ENCODE results near the gene AMZ1.

DNA sequence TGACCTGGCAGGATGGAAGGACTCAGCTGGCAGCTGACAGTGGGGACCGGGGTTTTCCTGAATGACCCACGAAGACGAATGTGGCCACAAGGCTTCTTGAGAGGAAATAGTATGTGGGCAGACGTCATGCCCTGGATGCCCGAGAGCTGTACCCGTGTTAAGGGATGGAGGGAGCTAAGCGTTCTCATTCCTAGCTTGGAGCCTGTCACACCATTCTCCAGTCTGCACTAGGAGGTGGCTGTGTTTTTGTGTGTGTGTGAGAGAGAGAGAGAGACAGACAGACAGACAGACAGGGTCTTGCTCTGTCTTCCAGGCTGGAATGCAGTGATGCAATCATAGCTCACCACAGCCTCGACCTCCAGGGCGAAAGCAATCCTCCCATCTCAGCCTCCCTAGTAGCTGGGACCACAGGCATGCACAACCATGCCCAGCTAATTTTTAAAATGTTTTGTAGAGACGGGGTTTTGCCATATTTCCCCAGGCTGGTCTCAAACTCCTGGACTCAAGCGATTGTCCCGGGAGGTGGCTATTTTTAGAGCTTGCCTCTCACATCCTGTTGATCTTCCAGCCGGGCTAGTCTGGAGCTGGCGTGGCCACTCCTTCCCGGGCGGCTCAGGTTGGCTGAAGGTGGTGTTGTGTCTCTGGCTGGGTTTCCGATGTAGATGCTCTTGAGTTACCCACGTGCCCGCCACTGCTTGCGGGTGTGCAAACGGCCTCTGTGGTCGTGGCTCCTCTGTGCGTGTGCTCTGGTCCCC, 2.1 kb downstream of the AMZ1 start:
- TF ChIP-seq GATA2 (IDR thresholded peaks at IDR 0.05; ENCODE audit: low read depth, low read length) (no peak), GATA3 (IDR thresholded peaks at IDR 0.05; ENCODE audit: low read depth, low read length) (no peak)

Measured in SH-SY5Y (cell line).